K562 (cell line): ENCODE data around the gene SVOP. TPM values are rescaled to one million over a fixed set of nuclear protein-coding genes. Genes with fewer than 3 reads are reported as not detected.

Experiments used
- FOXP1 ChIP-seq: sonication (generic); formaldehyde crosslinking; IDR thresholded peaks from 2 replicates; pipeline ENCODE4 v1.8.0; 2022; ENCODE audit warnings: mild to moderate bottlenecking, missing genetic modification reagents
- NR2C1 ChIP-seq, 2 experiments: fragments of 450-650 bp; IDR thresholded peaks; 2 replicates each; pipeline ENCODE4 v1.6.1; 2017; ENCODE audit warnings: mild to moderate bottlenecking in 2 of 2, antibody characterized with exemption in 1 of 2, inconsistent platforms in 1 of 2, missing compliant biosample characterization in 1 of 2, missing genetic modification characterization in 1 of 2
- RB1 ChIP-seq: fragments of 450-650 bp; IDR thresholded peaks from 2 replicates; pipeline ENCODE4 v1.6.1; 2017; ENCODE audit warnings: low read depth, mild to moderate bottlenecking
- SMARCA5 ChIP-seq: fragments of 450-650 bp; IDR thresholded peaks from 2 replicates; pipeline ENCODE4 v1.6.1; 2016
- SMARCB1 ChIP-seq: IDR thresholded peaks from 2 replicates; pipeline ENCODE4 v1.6.1; 2011; ENCODE audit warnings: improper control_type of control experiment, low read depth; ENCODE audit not compliant: insufficient read length
- SP2 ChIP-seq: IDR thresholded peaks from 2 replicates; pipeline ENCODE4 v1.6.1; 2011; ENCODE audit warnings: mild to moderate bottlenecking, low read depth, low read length, moderate library complexity; ENCODE audit not compliant: poor library complexity, severe bottlenecking; ENCODE audit errors: extremely low read depth
- TBL1XR1 ChIP-seq, 2 experiments: IDR thresholded peaks; 2 replicates each; pipeline ENCODE4 v1.6.1; 2012; ENCODE audit warnings: improper control_type of control experiment in 2 of 2, low read length in 2 of 2, mild to moderate bottlenecking in 1 of 2
- ZNF408 ChIP-seq: fragments of 250-450 bp; sonication (Bioruptor Pico); IDR thresholded peaks from 2 replicates; pipeline ENCODE4 v1.4.0; 2020; ENCODE audit warnings: low read depth, mild to moderate bottlenecking, moderate library complexity
- ZNF561 ChIP-seq: fragments of 450-650 bp; formaldehyde crosslinking; conservative IDR thresholded peaks from 2 replicates; pipeline ENCODE4 v1.4.0; 2020; ENCODE audit warnings: mild to moderate bottlenecking, moderate library complexity
- ZNF583 ChIP-seq: fragments of 250-450 bp; sonication (Bioruptor Pico); IDR thresholded peaks from 2 replicates; pipeline ENCODE4 v1.4.0; 2020
- polyA plus RNA-seq, 8 experiments: library from polyadenylated mRNA; depleted of rRNA in 4 of 8; stranded (reverse) in 5 of 8; unstranded in 3 of 8; fragments of >200 nt; fragmentation: Nextera tagmentation in 2 of 8; fragmentation: Illumina TruSeq in 1 of 8; extraction: Ambion mirVana in 2 of 8; extraction: Trizol in 1 of 8; gene quantifications; 2 replicates each; pipeline versions ENCODE4 v1.2.1 to v1.2.3, GENCODE V29; 2011 to 2014; ENCODE audit warnings: inconsistent platforms in 1 of 8, missing spikeins in 1 of 8
- total RNA-seq, 7 experiments: library from RNA; depleted of rRNA in 6 of 7; stranded (reverse); fragments of >200 nt in 6 of 7; fragmentation: Illumina TruSeq in 2 of 7; extraction: Trizol in 2 of 7; gene quantifications; 2 replicates each; pipeline versions ENCODE4 v1.2.1 to v1.2.3, GENCODE V29; 2011 to 2021; ENCODE audit warnings: low replicate concordance in 1 of 7
- TF ChIP-seq, protein P1 (sequence below): fragments of 450-650 bp; conservative IDR thresholded peaks from 2 replicates; pipeline ENCODE4 v1.6.1; 2016; ENCODE audit warnings: missing genetic modification characterization, low read depth, mild to moderate bottlenecking, missing compliant biosample characterization, moderate library complexity
- TF ChIP-seq, protein P2 (sequence below): fragments of 450-650 bp; formaldehyde crosslinking; IDR thresholded peaks from 2 replicates; pipeline ENCODE4 v1.4.0; 2022; ENCODE audit warnings: missing genetic modification characterization
- TF ChIP-seq, protein P3 (sequence below): fragments of 250-450 bp; sonication (Bioruptor Pico); IDR thresholded peaks from 2 replicates; pipeline ENCODE4 v1.4.0; 2020; ENCODE audit warnings: borderline replicate concordance
- TF ChIP-seq, protein P4 (sequence below): fragments of 250-450 bp; sonication (Bioruptor Pico); IDR thresholded peaks from 2 replicates; pipeline ENCODE4 v1.5.0; 2021
- TF ChIP-seq, protein P5 (sequence below): fragments of 450-650 bp; IDR thresholded peaks from 2 replicates; pipeline ENCODE4 v1.7.0; 2016; ENCODE audit warnings: borderline replicate concordance
- TF ChIP-seq, protein P6 (sequence below): sonication (generic); formaldehyde crosslinking; IDR thresholded peaks from 2 replicates; pipeline ENCODE4 v1.4.0; 2020; ENCODE audit warnings: mild to moderate bottlenecking, missing genetic modification reagents

The SVOP gene
- total and polyA plus RNA-seq, 9 of the 15 experiments (the other 6 are each of a cell fraction or from before 2014, with no cell fraction given) = 0.01 to 0.09 (median 0.06) TPM; not detected in 1

DNA sequence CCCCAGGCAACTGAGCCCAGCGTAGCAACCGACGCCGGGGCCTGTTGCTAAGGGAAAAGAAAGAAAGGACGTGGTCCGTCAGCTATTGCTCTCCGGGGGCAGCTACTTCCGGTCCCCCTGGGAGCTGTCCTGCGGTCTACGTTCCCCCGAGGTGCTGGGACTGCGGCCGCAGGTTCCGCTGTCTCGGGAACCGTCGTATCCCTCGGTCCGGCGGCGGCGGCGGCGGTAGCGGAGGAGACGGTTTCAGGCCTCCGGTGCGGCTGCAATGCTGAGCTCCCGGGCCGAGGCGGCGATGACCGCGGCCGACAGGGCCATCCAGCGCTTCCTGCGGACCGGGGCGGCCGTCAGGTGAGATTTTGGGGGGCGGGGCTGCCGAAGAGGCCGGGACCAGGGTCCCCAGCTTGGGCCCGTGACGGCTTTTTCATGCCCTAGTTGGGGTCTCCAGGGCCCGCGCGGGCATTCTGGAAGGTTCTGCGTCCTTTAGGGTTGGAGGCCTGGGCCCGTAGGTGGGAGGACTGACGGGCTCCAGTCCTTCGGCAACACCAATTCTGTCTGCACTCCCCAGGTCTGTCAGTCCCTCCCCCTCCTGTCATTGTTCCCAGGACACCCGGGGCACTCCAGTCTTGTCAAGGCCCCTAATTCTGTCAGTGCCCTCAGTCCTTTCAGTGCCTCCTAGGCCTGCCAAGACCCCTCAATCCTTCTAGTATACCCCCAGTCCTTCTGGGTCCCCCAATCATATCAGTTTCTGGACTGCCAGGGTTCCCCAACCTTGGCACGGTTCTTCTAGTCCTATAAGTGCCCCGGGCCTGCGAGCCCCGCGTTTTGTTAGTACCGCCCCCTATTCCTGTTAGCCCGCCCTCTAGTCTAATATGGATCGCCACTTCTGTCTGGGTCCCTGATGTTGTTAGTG lies 31.8 kb upstream of the SVOP start, which contains the start of gene USP30 (continued):
- TF ChIP-seq ZNF583 (CRISPR knock-in tag) (no peak), SMARCB1 (no peak), SMARCA5 (no peak), ZNF408 (CRISPR knock-in tag) (no peak), RB1 (peak; percentile 97), NR2C1 (IDR thresholded peaks at IDR 0.05) (peak; percentile 46; the same call in 1 of the 2 replicates), NR2C1 (tag; IDR thresholded peaks at IDR 0.05) (peak; percentile 78), FOXP1 (no peak), SP2 (no peak), ZNF561 (CRISPR knock-in tag) (no peak), TBL1XR1 (IDR thresholded peaks at IDR 0.05; ENCODE audit: low read length in 2 of 2) (peak; percentile 51 to 58; a peak in 1 of 4 replicates)
- TF ChIP-seq, protein P1, sequence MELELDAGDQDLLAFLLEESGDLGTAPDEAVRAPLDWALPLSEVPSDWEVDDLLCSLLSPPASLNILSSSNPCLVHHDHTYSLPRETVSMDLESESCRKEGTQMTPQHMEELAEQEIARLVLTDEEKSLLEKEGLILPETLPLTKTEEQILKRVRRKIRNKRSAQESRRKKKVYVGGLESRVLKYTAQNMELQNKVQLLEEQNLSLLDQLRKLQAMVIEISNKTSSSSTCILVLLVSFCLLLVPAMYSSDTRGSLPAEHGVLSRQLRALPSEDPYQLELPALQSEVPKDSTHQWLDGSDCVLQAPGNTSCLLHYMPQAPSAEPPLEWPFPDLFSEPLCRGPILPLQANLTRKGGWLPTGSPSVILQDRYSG = no peak; the same call in 1 of the 2 replicates
- TF ChIP-seq, protein P2, sequence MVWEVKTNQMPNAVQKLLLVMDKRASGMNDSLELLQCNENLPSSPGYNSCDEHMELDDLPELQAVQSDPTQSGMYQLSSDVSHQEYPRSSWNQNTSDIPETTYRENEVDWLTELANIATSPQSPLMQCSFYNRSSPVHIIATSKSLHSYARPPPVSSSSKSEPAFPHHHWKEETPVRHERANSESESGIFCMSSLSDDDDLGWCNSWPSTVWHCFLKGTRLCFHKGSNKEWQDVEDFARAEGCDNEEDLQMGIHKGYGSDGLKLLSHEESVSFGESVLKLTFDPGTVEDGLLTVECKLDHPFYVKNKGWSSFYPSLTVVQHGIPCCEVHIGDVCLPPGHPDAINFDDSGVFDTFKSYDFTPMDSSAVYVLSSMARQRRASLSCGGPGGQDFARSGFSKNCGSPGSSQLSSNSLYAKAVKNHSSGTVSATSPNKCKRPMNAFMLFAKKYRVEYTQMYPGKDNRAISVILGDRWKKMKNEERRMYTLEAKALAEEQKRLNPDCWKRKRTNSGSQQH = no peak; the same call in 1 of the 2 replicates
- TF ChIP-seq, protein P3, sequence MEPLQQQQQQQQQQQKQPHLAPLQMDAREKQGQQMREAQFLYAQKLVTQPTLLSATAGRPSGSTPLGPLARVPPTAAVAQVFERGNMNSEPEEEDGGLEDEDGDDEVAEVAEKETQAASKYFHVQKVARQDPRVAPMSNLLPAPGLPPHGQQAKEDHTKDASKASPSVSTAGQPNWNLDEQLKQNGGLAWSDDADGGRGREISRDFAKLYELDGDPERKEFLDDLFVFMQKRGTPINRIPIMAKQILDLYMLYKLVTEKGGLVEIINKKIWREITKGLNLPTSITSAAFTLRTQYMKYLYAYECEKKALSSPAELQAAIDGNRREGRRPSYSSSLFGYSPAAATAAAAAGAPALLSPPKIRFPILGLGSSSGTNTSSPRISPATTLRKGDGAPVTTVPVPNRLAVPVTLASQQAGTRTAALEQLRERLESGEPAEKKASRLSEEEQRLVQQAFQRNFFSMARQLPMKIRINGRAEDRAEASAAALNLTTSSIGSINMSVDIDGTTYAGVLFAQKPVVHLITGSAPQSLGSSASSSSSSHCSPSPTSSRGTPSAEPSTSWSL = no peak
- TF ChIP-seq, protein P4, sequence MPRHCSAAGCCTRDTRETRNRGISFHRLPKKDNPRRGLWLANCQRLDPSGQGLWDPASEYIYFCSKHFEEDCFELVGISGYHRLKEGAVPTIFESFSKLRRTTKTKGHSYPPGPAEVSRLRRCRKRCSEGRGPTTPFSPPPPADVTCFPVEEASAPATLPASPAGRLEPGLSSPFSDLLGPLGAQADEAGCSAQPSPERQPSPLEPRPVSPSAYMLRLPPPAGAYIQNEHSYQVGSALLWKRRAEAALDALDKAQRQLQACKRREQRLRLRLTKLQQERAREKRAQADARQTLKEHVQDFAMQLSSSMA = peak; percentile 84
- TF ChIP-seq, protein P5, sequence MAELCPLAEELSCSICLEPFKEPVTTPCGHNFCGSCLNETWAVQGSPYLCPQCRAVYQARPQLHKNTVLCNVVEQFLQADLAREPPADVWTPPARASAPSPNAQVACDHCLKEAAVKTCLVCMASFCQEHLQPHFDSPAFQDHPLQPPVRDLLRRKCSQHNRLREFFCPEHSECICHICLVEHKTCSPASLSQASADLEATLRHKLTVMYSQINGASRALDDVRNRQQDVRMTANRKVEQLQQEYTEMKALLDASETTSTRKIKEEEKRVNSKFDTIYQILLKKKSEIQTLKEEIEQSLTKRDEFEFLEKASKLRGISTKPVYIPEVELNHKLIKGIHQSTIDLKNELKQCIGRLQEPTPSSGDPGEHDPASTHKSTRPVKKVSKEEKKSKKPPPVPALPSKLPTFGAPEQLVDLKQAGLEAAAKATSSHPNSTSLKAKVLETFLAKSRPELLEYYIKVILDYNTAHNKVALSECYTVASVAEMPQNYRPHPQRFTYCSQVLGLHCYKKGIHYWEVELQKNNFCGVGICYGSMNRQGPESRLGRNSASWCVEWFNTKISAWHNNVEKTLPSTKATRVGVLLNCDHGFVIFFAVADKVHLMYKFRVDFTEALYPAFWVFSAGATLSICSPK = no peak
- TF ChIP-seq, protein P6, sequence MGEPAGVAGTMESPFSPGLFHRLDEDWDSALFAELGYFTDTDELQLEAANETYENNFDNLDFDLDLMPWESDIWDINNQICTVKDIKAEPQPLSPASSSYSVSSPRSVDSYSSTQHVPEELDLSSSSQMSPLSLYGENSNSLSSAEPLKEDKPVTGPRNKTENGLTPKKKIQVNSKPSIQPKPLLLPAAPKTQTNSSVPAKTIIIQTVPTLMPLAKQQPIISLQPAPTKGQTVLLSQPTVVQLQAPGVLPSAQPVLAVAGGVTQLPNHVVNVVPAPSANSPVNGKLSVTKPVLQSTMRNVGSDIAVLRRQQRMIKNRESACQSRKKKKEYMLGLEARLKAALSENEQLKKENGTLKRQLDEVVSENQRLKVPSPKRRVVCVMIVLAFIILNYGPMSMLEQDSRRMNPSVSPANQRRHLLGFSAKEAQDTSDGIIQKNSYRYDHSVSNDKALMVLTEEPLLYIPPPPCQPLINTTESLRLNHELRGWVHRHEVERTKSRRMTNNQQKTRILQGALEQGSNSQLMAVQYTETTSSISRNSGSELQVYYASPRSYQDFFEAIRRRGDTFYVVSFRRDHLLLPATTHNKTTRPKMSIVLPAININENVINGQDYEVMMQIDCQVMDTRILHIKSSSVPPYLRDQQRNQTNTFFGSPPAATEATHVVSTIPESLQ (CRISPR knock-in tag) = no peak
